ENCODE measurements around the gene GPR141. TPM values are rescaled to one million over a fixed set of nuclear protein-coding genes. Genes with fewer than 3 reads are reported as not detected.
"Not testable (repeated sequence)": the region's sequence is repeated elsewhere in the genome, so short reads cannot be mapped to it uniquely, and the experiment has no call there.

GPR141 gene
- total and polyA plus RNA-seq, 4 donors: 0.88 to 4.2 (median 1.2) TPM; not detected in 1

- Histone ChIP-seq H3K36me3 (ENCODE audit: control insufficient read depth in 1 of 2, insufficient read depth in 2 of 2, low read length in 1 of 2) (no peaks in the 10 kb centered on the region), H3K4me3 (ENCODE audit: low read length in 2 of 2) (no peak overlapping the region), H3K27ac (ENCODE audit: low read depth in 1 of 2, low read length in 2 of 2) (no peak overlapping the region), H3K27me3 (ENCODE audit: control insufficient read depth in 1 of 2, insufficient read depth in 2 of 2, low read length in 1 of 2) (no peaks in the 10 kb centered on the region), H3K4me1 (ENCODE audit: control insufficient read depth in 1 of 2, insufficient read depth in 2 of 2, low read length in 2 of 2) (peaks cover 0 to 4% of the 10 kb centered on the region in 2 donors), H3K9me3 (ENCODE audit: control insufficient read depth, low read length) (no peaks in the 10 kb centered on the region)
- intact Hi-C loops (cut with DNase I): no loop called here
- WGBS, 2 donors: 53 to 54% methylated on average over 2 of the region's 2 CpGs
- DNase-seq (no peak), ATAC-seq (ENCODE audit: low FRiP score) (no peak)
Observed at GRCh38 chr7:37701769-37702168, 18.2 kb downstream of the GPR141 start.

DNA sequence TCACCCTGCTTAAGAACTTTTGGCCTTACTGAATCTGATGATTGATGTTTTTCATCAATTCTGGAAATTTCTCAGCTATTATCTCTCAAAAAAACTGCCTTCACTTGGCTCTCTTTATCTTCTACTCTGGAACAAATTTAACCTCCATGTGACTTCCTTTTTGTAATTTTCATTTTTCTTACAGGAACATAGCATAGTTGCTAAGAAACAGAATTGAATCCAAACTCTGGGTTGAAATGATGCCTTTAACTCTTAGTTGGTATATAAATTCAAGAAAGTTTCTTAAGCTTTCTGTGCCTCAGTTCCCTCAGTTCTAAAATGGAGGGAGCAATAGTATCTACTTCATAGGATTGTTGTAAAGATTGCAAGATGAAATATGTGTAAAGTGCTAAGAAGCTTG, 19.8 kb downstream of the GPR141 start:
- ATAC-seq (ENCODE audit: low FRiP score) (no peak), DNase-seq (no peak)
- intact Hi-C loops (cut with DNase I): no loop called here
- no peaks in the 10 kb centered on the region for H3K9me3 ChIP-seq (ENCODE audit: control insufficient read depth, low read length)
- no peaks in the 10 kb centered on the region for H3K27me3 ChIP-seq (ENCODE audit: control insufficient read depth in 1 of 2, insufficient read depth in 2 of 2, low read length in 1 of 2)
- no peak overlapping the region for H3K4me3 ChIP-seq (ENCODE audit: low read length in 2 of 2)
- H3K4me1 ChIP-seq (ENCODE audit: control insufficient read depth in 1 of 2, insufficient read depth in 2 of 2, low read length in 2 of 2): peaks cover 6 to 7% of the 10 kb centered on the region in 2 donors
- H3K36me3 ChIP-seq (ENCODE audit: control insufficient read depth in 1 of 2, insufficient read depth in 2 of 2, low read length in 1 of 2): no peaks in the 10 kb centered on the region
- H3K27ac ChIP-seq (ENCODE audit: low read depth in 1 of 2, low read length in 2 of 2): no peak overlapping the region

DNA sequence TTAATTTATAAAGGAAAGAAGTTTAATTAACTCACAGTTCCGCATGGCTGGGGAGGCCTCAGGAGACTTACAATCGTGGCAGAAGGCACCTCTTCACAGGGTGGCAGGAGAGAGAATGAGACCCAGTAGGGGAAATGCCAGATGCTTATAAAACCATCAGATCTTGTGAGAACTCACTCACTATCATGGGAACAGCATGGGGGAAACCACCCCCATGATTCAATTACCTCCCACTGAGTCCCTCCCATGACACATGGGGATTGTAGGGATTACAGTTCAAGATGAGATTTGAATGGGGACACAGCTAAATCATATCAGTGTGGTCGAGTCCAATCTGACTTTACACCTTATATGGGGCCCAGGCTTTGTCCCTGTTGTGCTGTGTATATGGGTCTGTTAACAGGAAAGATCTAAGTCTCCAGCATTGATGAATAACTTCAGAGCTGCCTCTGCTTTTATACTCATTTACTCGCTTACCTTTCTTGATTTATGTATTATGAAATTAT, 20.8 kb downstream of the GPR141 start:
- H3K36me3 ChIP-seq (ENCODE audit: control insufficient read depth in 1 of 2, insufficient read depth in 2 of 2, low read length in 1 of 2); H3K9me3 ChIP-seq (ENCODE audit: control insufficient read depth, low read length); H3K27me3 ChIP-seq (ENCODE audit: control insufficient read depth in 1 of 2, insufficient read depth in 2 of 2, low read length in 1 of 2); DNase-seq; intact Hi-C loops (cut with DNase I); ATAC-seq (ENCODE audit: low FRiP score); H3K4me1 ChIP-seq (ENCODE audit: control insufficient read depth in 1 of 2, insufficient read depth in 2 of 2, low read length in 2 of 2); H3K27ac ChIP-seq (ENCODE audit: low read depth in 1 of 2, low read length in 2 of 2); H3K4me3 ChIP-seq (ENCODE audit: low read length in 2 of 2): not testable (repeated sequence)
- WGBS, 2 donors: 91 to 94% methylated on average over 4 of the region's 4 CpGs

- ATAC-seq (ENCODE audit: low FRiP score) (no peak), DNase-seq (no peak)
- WGBS, 2 donors: 95 to 97% methylated on average over 6 of the region's 6 CpGs
- no peaks in the 10 kb centered on the region for H3K27me3 ChIP-seq (ENCODE audit: control insufficient read depth in 1 of 2, insufficient read depth in 2 of 2, low read length in 1 of 2)
- no peaks in the 10 kb centered on the region for H3K36me3 ChIP-seq (ENCODE audit: control insufficient read depth in 1 of 2, insufficient read depth in 2 of 2, low read length in 1 of 2)
- intact Hi-C loops (cut with DNase I): no loop called here
- peaks cover 8% of the 10 kb centered on the region in 2 donors for H3K4me1 ChIP-seq (ENCODE audit: control insufficient read depth in 1 of 2, insufficient read depth in 2 of 2, low read length in 2 of 2)
- H3K27ac ChIP-seq (ENCODE audit: low read depth in 1 of 2, low read length in 2 of 2): no peak overlapping the region
- H3K4me3 ChIP-seq (ENCODE audit: low read length in 2 of 2): no peak overlapping the region
- no peaks in the 10 kb centered on the region for H3K9me3 ChIP-seq (ENCODE audit: control insufficient read depth, low read length)
Observed at GRCh38 chr7:37705976-37706375, 22.4 kb downstream of the GPR141 start.

- no peak for DNase-seq
- H3K4me3 ChIP-seq (ENCODE audit: low read length in 2 of 2): no peak overlapping the region
- intact Hi-C loops (cut with DNase I): no loop called here
- ATAC-seq (ENCODE audit: low FRiP score): no peak
- no peaks in the 10 kb centered on the region for H3K9me3 ChIP-seq (ENCODE audit: control insufficient read depth, low read length)
- peaks cover 8% of the 10 kb centered on the region in 2 donors for H3K4me1 ChIP-seq (ENCODE audit: control insufficient read depth in 1 of 2, insufficient read depth in 2 of 2, low read length in 2 of 2)
- H3K27me3 ChIP-seq (ENCODE audit: control insufficient read depth in 1 of 2, insufficient read depth in 2 of 2, low read length in 1 of 2): no peaks in the 10 kb centered on the region
- no peak overlapping the region for H3K27ac ChIP-seq (ENCODE audit: low read depth in 1 of 2, low read length in 2 of 2)
- WGBS, 2 donors: 55 to 57% methylated on average over 5 of the region's 5 CpGs
- no peaks in the 10 kb centered on the region for H3K36me3 ChIP-seq (ENCODE audit: control insufficient read depth in 1 of 2, insufficient read depth in 2 of 2, low read length in 1 of 2)
Observed at GRCh38 chr7:37706804-37707203, 23.2 kb downstream of the GPR141 start.

DNA sequence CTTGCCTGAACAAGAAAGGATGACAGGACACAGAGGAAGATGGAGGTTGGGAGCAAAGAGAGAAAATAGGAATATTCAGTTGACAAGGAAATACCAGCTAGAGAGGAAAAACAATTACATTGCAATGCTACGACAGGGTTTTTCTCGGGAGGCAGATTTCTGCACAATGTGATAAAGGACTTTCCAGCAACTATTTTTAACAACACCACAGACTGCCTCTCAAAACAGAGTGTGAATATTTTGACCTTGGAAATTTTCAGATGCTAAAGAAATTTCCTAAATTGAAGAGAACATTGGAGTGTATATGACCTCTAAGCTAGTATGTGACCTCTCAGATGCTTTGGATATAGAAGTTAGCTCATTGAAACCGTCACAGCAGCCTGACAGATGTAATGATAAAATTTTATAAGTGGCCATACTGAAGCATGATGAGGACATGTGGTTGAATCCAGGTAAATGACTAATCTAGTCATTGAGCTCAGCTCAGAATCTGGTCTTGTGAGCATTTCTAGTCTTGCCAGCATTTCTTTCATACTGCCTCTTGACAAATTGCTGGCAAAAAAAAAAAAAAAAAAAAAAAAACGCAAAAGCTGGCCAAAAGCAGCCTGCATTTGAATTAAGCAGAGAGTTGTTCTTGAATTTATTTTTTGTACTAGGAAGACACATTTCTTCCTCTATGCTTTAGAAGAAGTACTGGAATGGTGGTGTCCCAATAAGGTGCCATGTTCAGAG, 24.4 kb downstream of the GPR141 start:
- Histone ChIP-seq H3K9me3 (ENCODE audit: control insufficient read depth, low read length) (no peaks in the 10 kb centered on the region), H3K27me3 (ENCODE audit: control insufficient read depth in 1 of 2, insufficient read depth in 2 of 2, low read length in 1 of 2) (no peaks in the 10 kb centered on the region), H3K27ac (ENCODE audit: low read depth in 1 of 2, low read length in 2 of 2) (peak overlapping the region in 1 of 2 donors; percentile 30), H3K36me3 (ENCODE audit: control insufficient read depth in 1 of 2, insufficient read depth in 2 of 2, low read length in 1 of 2) (no peaks in the 10 kb centered on the region), H3K4me1 (ENCODE audit: control insufficient read depth in 1 of 2, insufficient read depth in 2 of 2, low read length in 2 of 2) (peaks cover 8% of the 10 kb centered on the region in 2 donors), H3K4me3 (ENCODE audit: low read length in 2 of 2) (no peak overlapping the region)
- 3 to 6% methylated on average over 4 of the region's 4 CpGs for WGBS, 2 donors
- ATAC-seq (ENCODE audit: low FRiP score): no peak
- intact Hi-C loops (cut with DNase I): no loop called here
- no peak for DNase-seq

- H3K36me3 ChIP-seq (ENCODE audit: control insufficient read depth in 1 of 2, insufficient read depth in 2 of 2, low read length in 1 of 2): no peaks in the 10 kb centered on the region
- DNase-seq: no peak
- H3K27ac ChIP-seq (ENCODE audit: low read depth in 1 of 2, low read length in 2 of 2): no peak overlapping the region
- no peaks in the 10 kb centered on the region for H3K27me3 ChIP-seq (ENCODE audit: control insufficient read depth in 1 of 2, insufficient read depth in 2 of 2, low read length in 1 of 2)
- intact Hi-C loops (cut with DNase I): no loop called here
- ATAC-seq (ENCODE audit: low FRiP score): no peak
- H3K9me3 ChIP-seq (ENCODE audit: control insufficient read depth, low read length): no peaks in the 10 kb centered on the region
- 92 to 94% methylated on average over 5 of the region's 5 CpGs for WGBS, 2 donors
- peaks cover 8% of the 10 kb centered on the region in 2 donors for H3K4me1 ChIP-seq (ENCODE audit: control insufficient read depth in 1 of 2, insufficient read depth in 2 of 2, low read length in 2 of 2)
- no peak overlapping the region for H3K4me3 ChIP-seq (ENCODE audit: low read length in 2 of 2)
Observed at GRCh38 chr7:37709631-37710509, 26.3 kb downstream of the GPR141 start.

DNA sequence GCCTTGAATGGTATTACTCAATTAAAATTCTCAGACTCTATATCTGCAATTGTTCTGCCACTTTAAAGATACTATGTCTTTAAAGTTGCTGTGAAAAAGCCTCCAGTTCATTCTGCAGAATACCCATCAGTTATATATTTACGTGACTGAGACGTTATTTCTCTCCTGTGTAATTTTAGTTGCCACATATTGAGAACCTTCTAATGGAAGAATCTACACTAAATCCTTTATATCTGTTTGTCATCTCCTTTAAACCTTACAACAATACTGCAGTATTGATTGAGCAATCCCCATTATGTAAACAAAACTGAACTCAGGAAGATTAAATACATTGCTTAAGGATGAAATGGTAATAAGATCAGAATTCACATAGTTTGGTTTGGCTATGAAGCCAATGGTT, 30.0 kb downstream of the GPR141 start:
- no peak overlapping the region for H3K4me3 ChIP-seq (ENCODE audit: low read length in 2 of 2)
- H3K27me3 ChIP-seq (ENCODE audit: control insufficient read depth in 1 of 2, insufficient read depth in 2 of 2, low read length in 1 of 2): no peaks in the 10 kb centered on the region
- intact Hi-C loops (cut with DNase I): no loop called here
- 62 to 70% methylated on average over 2 of the region's 2 CpGs for WGBS, 2 donors
- ATAC-seq (ENCODE audit: low FRiP score) (no peak), DNase-seq (no peak)
- no peaks in the 10 kb centered on the region for H3K4me1 ChIP-seq (ENCODE audit: control insufficient read depth in 1 of 2, insufficient read depth in 2 of 2, low read length in 2 of 2)
- H3K27ac ChIP-seq (ENCODE audit: low read depth in 1 of 2, low read length in 2 of 2): no peak overlapping the region
- H3K36me3 ChIP-seq (ENCODE audit: control insufficient read depth in 1 of 2, insufficient read depth in 2 of 2, low read length in 1 of 2): no peaks in the 10 kb centered on the region
- H3K9me3 ChIP-seq (ENCODE audit: control insufficient read depth, low read length): no peaks in the 10 kb centered on the region
